T-helper 2 cell treated with Interferon-gamma antibody and Interleukin-4, amounts not matched to agents 5 μg/mL and 100 μg/mL, for 36 hours (primary cell): ENCODE measurements around the gene PEDS1.

ENCODE experiments used
- DNase-seq: peaks from one replicate; pipeline ENCODE4 v3.0.0; 2021; ENCODE audit warnings: low spot score
- H3K27ac Mint-ChIP-seq: one replicate; pipeline ENCODE4 v1.8.0; 2021; ENCODE audit warnings: mild to moderate bottlenecking, mixed read lengths
- H3K27me3 Mint-ChIP-seq: one replicate; pipeline ENCODE4 v1.8.0; 2021; ENCODE audit warnings: low read depth, mixed read lengths
- H3K36me3 Mint-ChIP-seq: one replicate; pipeline ENCODE4 v1.8.0; 2021; ENCODE audit warnings: low read depth, mixed read lengths
- H3K4me1 Mint-ChIP-seq: one replicate; pipeline ENCODE4 v1.8.0; 2021; ENCODE audit warnings: low read depth, mixed read lengths
- H3K4me3 Mint-ChIP-seq: one replicate; pipeline ENCODE4 v1.8.0; 2022; ENCODE audit warnings: mild to moderate bottlenecking, moderate library complexity, mixed read lengths
- H3K9me3 Mint-ChIP-seq: one replicate; pipeline ENCODE4 v1.8.0; 2021; ENCODE audit warnings: mixed read lengths

Gene PEDS1

DNA sequence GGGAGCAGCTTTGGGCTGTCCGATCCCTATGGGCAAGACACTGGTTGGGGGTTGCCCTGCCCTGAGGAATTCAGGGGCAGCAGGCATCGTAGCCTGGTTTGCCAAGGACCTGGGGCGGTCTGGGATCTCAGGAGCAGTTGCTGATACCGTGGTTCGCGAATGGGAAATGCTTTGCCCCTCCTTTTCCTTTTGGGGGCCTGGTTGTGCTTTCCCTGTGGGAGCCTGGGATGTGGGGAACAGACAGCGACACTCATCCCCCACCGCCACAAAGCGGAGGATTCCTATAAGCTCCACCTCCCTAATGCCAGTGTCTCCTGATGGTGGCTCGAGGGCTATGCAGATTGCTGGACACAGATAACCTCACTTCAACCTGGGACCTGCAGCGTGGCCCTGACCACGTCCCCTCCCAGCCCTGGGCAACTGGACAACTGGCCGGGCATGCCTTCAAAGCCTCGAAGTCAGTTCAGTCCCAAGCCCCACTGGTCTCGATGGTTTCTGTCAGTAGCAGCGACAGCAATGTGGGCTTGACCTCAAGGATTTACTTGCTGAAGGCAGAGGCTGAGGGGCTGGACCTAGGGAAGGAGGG lies 40.4 kb upstream of the PEDS1 start:
- H3K27ac Mint-ChIP-seq = no peak overlapping the region
- peaks cover 23% of the 10 kb centered on the region for H3K36me3 Mint-ChIP-seq
- H3K27me3 Mint-ChIP-seq = no peaks in the 10 kb centered on the region
- DNase-seq = no peak
- H3K9me3 Mint-ChIP-seq = no peaks in the 10 kb centered on the region
- H3K4me3 Mint-ChIP-seq = peak overlapping the region; percentile 93
- peaks cover 28% of the 10 kb centered on the region for H3K4me1 Mint-ChIP-seq

DNA sequence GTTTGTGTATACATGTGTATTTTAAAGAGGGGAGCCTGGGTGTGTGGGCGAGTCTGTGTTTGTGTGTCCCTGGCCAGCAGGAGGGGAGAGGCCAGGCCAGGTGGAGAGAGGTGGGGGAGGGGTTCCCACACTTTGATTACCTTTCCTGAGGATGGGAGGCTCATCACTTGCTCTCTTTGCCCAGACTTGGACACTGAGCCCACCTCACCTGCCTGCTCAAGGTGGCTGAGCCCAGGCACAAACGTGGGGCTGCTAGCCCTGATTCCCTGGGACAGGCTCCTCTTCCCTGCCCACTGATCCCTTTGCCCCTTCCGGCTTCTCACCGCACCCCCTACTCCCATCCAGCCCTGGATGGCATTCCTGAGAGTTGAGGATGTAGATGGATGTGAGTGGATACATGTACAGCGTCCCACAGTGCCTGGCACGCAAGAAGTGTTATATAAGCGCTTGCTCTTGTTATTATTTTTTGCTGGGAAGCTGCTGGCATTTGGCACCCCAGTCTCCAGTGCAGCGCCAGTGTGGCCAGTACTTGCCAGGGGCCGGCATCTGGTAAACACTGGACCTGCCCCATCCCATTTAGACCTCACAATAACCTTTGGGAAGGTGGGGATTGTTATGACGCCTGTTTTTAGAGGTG lies 39.8 kb upstream of the PEDS1 start:
- H3K4me3 Mint-ChIP-seq = peak overlapping the region; percentile 93
- peaks cover 23% of the 10 kb centered on the region for H3K36me3 Mint-ChIP-seq
- H3K4me1 Mint-ChIP-seq = peaks cover 28% of the 10 kb centered on the region
- peak overlapping the region; percentile 98 for H3K27ac Mint-ChIP-seq
- no peaks in the 10 kb centered on the region for H3K27me3 Mint-ChIP-seq
- no peak for DNase-seq
- H3K9me3 Mint-ChIP-seq = no peaks in the 10 kb centered on the region

DNA sequence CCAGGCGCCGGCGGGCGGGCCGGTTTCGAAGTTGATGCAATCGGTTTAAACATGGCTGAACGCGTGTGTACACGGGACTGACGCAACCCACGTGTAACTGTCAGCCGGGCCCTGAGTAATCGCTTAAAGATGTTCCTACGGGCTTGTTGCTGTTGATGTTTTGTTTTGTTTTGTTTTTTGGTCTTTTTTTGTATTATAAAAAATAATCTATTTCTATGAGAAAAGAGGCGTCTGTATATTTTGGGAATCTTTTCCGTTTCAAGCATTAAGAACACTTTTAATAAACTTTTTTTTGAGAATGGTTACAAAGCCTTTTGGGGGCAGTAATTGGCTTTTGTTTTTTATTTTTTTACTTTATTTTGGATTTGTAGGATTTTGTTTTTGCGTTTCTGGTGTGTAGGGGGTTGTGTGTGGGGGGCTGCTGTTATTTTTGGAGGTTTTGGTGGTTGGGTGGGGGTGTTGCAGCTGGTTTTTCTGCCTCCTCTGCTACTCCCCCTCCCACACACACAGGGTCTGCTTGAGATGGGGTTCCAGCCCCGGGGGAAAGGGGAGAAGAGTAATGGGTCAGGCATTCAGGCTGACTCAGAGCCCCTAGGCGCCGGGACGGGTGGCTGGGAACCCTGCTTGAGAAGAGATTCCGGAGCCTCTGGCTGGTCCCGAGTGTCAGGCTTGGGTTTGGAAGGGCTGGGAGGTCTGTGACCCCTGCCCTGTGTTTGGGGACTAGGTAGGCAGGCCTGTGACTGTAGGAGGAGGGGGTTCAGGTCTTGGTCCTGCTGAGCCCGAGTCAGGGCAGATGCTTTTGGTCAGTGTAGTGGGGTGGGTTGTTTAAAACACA lies 39.1 kb upstream of the PEDS1 start:
- H3K4me1 Mint-ChIP-seq = peaks cover 28% of the 10 kb centered on the region
- peaks cover 23% of the 10 kb centered on the region for H3K36me3 Mint-ChIP-seq
- no peaks in the 10 kb centered on the region for H3K27me3 Mint-ChIP-seq
- peak overlapping the region; percentile 93 for H3K4me3 Mint-ChIP-seq
- H3K9me3 Mint-ChIP-seq = no peaks in the 10 kb centered on the region
- DNase-seq = peak; percentile 80
- peak overlapping the region; percentile 98 for H3K27ac Mint-ChIP-seq

DNA sequence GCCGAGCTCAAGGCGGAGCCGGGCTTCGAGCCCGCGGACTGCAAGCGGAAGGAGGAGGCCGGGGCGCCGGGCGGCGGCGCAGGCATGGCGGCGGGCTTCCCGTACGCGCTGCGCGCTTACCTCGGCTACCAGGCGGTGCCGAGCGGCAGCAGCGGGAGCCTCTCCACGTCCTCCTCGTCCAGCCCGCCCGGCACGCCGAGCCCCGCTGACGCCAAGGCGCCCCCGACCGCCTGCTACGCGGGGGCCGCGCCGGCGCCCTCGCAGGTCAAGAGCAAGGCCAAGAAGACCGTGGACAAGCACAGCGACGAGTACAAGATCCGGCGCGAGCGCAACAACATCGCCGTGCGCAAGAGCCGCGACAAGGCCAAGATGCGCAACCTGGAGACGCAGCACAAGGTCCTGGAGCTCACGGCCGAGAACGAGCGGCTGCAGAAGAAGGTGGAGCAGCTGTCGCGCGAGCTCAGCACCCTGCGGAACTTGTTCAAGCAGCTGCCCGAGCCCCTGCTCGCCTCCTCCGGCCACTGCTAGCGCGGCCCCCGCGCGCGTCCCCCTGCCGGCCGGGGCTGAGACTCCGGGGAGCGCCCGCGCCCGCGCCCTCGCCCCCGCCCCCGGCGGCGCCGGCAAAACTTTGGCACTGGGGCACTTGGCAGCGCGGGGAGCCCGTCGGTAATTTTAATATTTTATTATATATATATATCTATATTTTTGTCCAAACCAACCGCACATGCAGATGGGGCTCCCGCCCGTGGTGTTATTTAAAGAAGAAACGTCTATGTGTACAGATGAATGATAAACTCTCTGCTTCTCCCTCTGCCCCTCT lies 38.2 kb upstream of the PEDS1 start:
- H3K9me3 Mint-ChIP-seq = no peaks in the 10 kb centered on the region
- peaks cover 23% of the 10 kb centered on the region for H3K36me3 Mint-ChIP-seq
- H3K4me1 Mint-ChIP-seq = peaks cover 28% of the 10 kb centered on the region
- peak; percentile 66 for DNase-seq
- peak overlapping the region; percentile 98 for H3K27ac Mint-ChIP-seq
- H3K4me3 Mint-ChIP-seq = peak overlapping the region; percentile 93
- H3K27me3 Mint-ChIP-seq = no peaks in the 10 kb centered on the region

DNA sequence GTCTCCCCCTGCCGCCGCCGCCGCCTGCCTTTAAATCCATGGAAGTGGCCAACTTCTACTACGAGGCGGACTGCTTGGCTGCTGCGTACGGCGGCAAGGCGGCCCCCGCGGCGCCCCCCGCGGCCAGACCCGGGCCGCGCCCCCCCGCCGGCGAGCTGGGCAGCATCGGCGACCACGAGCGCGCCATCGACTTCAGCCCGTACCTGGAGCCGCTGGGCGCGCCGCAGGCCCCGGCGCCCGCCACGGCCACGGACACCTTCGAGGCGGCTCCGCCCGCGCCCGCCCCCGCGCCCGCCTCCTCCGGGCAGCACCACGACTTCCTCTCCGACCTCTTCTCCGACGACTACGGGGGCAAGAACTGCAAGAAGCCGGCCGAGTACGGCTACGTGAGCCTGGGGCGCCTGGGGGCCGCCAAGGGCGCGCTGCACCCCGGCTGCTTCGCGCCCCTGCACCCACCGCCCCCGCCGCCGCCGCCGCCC lies 37.6 kb upstream of the PEDS1 start:
- Mint-ChIP-seq H3K4me1 (peaks cover 30% of the 10 kb centered on the region), H3K4me3 (peak overlapping the region; percentile 63), H3K27me3 (peaks cover 1% of the 10 kb centered on the region), H3K27ac (peak overlapping the region; percentile 79), H3K36me3 (peaks cover 23% of the 10 kb centered on the region), H3K9me3 (no peaks in the 10 kb centered on the region)
- DNase-seq = no peak

DNA sequence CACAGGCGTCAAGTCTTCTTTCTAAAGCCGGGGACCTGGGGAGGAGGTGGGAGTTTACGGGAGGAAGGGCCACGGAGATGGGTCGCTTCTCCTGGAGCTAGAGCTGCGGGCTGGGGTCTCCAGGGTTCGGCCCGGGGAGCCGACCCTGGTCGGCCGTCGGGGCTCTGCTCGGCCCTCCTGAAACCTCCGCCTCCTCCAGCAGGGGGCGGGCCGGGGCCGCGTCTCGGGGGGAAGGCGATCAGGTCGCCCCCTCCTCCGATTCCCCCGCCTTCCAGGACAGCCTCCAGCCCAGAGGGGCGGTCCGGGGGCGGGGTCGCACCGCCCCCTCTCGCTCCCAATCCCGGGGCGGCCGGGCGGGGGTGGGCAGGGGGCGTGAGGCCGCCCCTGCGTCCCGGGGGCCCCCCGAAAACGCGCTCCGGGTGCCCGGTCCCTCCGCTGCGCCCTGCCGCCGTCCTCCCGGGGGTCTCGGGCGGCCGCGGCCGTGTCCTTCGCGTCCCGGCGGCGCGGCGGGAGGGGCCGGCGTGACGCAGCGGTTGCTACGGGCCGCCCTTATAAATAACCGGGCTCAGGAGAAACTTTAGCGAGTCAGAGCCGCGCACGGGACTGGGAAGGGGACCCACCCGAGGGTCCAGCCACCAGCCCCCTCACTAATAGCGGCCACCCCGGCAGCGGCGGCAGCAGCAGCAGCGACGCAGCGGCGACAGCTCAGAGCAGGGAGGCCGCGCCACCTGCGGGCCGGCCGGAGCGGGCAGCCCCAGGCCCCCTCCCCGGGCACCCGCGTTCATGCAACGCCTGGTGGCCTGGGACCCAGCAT lies 36.9 kb upstream of the PEDS1 start, which contains the start of gene CEBPB:
Gene CEBPB (plus strand): TSS at position 580 of the 814 bp plus-strand sequence. CDS start 204 bp downstream, at position 784.
- no peaks in the 10 kb centered on the region for H3K9me3 Mint-ChIP-seq
- H3K27me3 Mint-ChIP-seq = peaks cover 8% of the 10 kb centered on the region
- peak within 1 kb of the TSS; percentile 84 for H3K27ac Mint-ChIP-seq
- H3K36me3 Mint-ChIP-seq = peaks cover 21% of the 10 kb centered on the region
- DNase-seq = peak; percentile 80
- H3K4me1 Mint-ChIP-seq = peaks cover 28% of the 10 kb centered on the region
- H3K4me3 Mint-ChIP-seq = peak within 1 kb of the TSS; percentile 77

DNA sequence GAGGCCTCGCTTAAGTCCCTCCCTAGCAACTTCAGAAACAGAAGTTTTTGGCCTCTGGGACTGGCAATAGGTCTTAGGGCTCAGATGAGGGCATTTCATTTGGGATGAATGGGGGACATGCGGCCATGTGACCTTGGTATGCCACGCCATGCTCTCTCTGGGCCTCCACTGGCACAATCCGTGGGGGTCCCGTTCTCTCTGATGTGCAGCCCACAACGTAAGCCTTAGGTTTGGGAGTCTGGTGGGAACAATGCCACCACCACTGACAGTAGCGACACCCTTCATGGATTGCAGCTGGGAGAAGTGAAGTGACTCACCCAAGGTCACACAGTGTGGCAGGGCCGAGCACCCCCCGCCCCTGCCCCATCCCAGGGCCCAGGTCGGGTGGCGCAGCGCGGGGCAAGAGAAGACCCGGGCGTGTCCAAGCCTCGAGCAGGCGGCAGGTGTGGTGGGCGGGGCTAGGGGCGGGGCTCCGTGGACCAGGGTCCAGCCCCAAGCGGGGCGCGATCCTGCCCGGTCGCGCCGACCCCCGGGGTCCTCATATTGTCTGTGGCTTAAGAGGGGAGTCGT lies 36.2 kb upstream of the PEDS1 start:
- Mint-ChIP-seq H3K36me3 (peaks cover 20% of the 10 kb centered on the region), H3K4me1 (peaks cover 25% of the 10 kb centered on the region)
- no peak for DNase-seq

DNA sequence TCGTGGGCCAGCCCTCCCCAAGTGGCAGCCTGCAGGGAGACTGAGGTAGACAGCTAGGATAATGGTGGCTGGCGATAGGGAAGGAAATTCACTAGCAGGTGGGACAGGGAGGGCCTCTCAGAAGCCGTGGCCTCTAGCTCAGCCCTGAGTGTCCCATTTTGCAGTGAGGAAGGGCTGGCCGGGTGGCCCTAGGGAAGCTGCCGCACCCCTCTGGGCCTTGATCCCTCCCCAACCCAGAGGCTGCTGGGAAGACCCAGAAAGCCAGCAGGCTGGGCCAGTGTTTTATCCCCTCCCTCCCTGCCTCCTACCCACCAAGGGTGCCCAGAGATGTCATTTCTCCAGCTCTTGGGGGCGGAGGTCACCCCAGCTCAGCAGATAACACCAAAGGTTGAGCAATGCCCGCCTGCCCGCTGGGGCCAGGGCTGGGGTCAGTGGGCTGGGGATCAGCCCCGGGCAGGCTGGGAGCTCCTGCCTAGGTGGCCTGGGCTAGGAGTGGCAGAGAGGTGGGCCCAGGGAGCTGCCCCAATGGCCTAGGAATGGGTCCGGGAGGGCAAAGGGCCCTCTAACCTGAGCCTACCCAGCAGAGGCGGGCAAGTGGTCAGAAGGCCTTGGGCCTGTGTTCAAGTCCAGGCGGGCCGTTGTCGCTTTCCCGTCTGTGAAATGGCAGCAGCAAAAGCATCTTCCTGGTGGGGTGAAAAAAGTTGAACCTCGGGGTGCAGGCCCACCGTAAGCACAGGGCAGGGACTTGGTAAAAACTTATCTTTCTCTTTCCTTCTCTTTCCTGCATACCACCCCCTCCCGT lies 35.6 kb upstream of the PEDS1 start:
- H3K36me3 Mint-ChIP-seq = peaks cover 16% of the 10 kb centered on the region
- no peak for DNase-seq
- H3K4me1 Mint-ChIP-seq = peaks cover 21% of the 10 kb centered on the region
- peaks cover 15% of the 10 kb centered on the region for H3K27me3 Mint-ChIP-seq
- H3K27ac Mint-ChIP-seq = peak overlapping the region; percentile 41
- H3K9me3 Mint-ChIP-seq = no peaks in the 10 kb centered on the region
- peak overlapping the region; percentile 38 for H3K4me3 Mint-ChIP-seq

More for the DNA sequence above, 36.2 kb upstream of the PEDS1 start:
- H3K27me3 Mint-ChIP-seq = peaks cover 9% of the 10 kb centered on the region
- no peak overlapping the region for H3K27ac Mint-ChIP-seq
- H3K4me3 Mint-ChIP-seq = peak overlapping the region; percentile 54
- no peaks in the 10 kb centered on the region for H3K9me3 Mint-ChIP-seq

DNA sequence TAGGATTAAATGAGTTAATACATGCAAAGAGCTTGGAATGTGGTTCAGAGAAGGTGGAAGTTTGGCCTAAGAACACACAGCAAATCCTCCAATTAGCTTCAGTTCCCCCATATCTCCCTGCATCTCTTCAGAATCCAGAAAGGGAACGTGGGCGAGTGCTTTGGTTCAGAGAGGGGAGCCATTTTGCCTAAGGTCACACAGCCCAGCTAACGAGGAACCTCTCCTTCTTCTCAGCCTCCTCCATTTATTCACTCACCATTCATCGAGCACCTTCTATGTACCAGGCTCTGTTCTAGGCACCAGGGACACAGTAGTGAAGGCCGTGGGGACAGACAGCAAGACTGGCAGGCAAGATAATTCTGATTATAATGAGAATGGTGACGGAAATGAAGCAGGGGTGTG lies 34.8 kb upstream of the PEDS1 start:
- Mint-ChIP-seq H3K27me3 (peaks cover 15% of the 10 kb centered on the region), H3K4me3 (no peak overlapping the region), H3K9me3 (no peaks in the 10 kb centered on the region), H3K36me3 (peaks cover 11% of the 10 kb centered on the region), H3K4me1 (peaks cover 13% of the 10 kb centered on the region), H3K27ac (peak overlapping the region; percentile 41)
- DNase-seq = no peak

DNA sequence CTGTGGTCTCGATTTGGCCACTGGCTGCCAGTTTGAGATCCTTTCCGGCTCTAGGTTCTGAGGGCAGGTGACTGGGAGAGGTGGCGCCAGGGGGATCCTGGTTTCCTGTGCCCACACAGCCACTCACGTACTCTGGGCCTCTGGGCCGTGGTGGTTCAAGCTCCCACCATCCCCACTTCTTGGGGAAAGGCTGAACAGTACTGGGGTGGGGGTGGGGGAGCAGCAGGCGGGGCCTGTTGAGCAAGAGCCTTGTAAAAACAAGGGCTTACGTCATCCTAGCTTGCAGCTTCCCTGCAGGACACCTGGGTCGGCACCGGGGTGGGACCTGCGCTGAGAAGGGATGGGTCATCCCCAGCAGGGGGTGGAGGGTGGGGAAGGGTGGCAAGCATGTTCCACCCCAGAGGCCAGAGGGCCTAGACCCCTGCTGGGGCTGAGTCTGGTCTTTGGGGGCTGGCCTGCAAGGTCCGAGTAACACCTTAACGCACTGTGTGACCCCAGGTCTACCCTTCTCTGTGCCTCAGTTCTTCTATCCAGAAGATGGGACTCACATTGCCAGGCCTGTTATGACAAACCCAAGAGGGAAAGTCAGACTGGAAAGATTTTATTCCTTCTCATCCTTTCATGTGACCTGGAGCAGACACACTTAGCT lies 34.0 kb upstream of the PEDS1 start:
- H3K27me3 Mint-ChIP-seq = peaks cover 17% of the 10 kb centered on the region
- peaks cover 4% of the 10 kb centered on the region for H3K36me3 Mint-ChIP-seq
- no peak overlapping the region for H3K27ac Mint-ChIP-seq
- no peak for DNase-seq
- peaks cover 7% of the 10 kb centered on the region for H3K4me1 Mint-ChIP-seq
- H3K4me3 Mint-ChIP-seq = no peak overlapping the region
- no peaks in the 10 kb centered on the region for H3K9me3 Mint-ChIP-seq

DNA sequence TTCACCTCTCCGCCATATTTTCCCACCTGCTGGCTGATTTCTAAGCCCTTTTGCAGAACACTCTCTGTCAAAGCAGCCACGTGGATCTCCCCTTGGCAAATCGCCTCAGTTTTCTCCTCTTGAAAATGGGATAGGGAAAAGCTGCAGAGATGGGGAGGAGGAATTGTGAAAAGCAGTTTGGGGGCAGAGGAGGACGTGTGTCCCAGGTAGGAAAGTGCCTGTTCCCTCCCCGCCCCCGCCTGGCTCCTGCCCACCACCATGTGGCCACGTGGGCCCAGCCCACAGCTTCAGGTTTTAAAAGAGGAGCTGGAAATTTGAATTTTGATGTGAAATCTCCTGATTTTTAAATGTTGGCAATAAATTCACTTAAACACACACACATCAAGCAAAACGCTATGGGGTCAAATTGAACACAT lies 33.5 kb upstream of the PEDS1 start:
- H3K27me3 Mint-ChIP-seq = peaks cover 17% of the 10 kb centered on the region
- no peaks in the 10 kb centered on the region for H3K9me3 Mint-ChIP-seq
- no peak overlapping the region for H3K27ac Mint-ChIP-seq
- no peaks in the 10 kb centered on the region for H3K36me3 Mint-ChIP-seq
- peaks cover 4% of the 10 kb centered on the region for H3K4me1 Mint-ChIP-seq
- no peak for DNase-seq
- H3K4me3 Mint-ChIP-seq = no peak overlapping the region
